ENCODE data around the gene TALDO1. TPM values are rescaled to one million over a fixed set of nuclear protein-coding genes. Genes with fewer than 3 reads are reported as not detected.

Gene TALDO1
- total and polyA plus RNA-seq, 10 of the 15 experiments (the other 5 are each of a cell fraction or from before 2014, with no cell fraction given) = 121 to 302 (median 182) TPM

DNA sequence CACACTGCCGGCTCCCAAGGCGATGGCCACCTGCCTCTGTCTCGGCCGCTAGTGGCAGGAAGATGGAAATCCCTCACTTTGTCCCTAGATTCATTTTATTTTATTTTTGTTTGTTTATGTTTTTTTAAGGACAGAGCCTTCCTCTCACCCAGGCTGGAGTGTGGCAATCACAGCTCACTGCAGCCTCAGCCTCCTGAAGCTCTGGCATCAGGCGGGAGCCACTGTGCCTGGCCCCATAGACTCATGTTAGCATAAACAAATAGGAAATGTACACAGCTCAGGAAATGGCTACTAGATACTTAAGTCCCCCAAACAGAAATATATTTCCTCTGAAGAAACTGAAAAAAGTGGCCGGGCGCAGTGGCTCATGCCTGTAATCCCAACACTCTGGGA is 48.2 kb upstream of the TALDO1 start:
- Histone ChIP-seq H3K79me2 (ENCODE audit: control insufficient read depth, insufficient read depth, low read length) (peaks cover 16% of the 10 kb centered on the region), H3K9ac (ENCODE audit: control insufficient read depth, insufficient read depth, low read length) (no peak overlapping the region), H3K27me3 (replicated peaks in 1 of 2; ENCODE audit: control insufficient read depth in 2 of 2, insufficient read depth in 2 of 2, low read length in 1 of 2) (no peaks in the 10 kb centered on the region), H3K9me3 (replicated peaks; ENCODE audit: control insufficient read depth, insufficient read depth, low read length) (no peaks in the 10 kb centered on the region), H2AFZ (ENCODE audit: control insufficient read depth, low read depth, low read length) (no peak overlapping the region), H3K27ac (ENCODE audit: control insufficient read depth, insufficient read depth) (no peak overlapping the region), H3K4me1 (ENCODE audit: control insufficient read depth, insufficient read depth, low read length) (peaks cover 10% of the 10 kb centered on the region), H3K4me3 (no peak overlapping the region), H4K20me1 (ENCODE audit: control insufficient read depth, insufficient read depth) (no peaks in the 10 kb centered on the region), H3K4me2 (ENCODE audit: control insufficient read depth, insufficient read depth) (no peak overlapping the region), H3K36me3 (ENCODE audit: control insufficient read depth in 2 of 2, insufficient read depth in 2 of 2, low read length in 1 of 2) (peaks cover 0 to 5% of the 10 kb centered on the region in 2 experiments; a peak in 2 of 4 replicates)
- DNase-seq (ENCODE audit: low read depth, low spot score) (no peak), FAIRE-seq (no peak), ATAC-seq (no peak)
- in situ Hi-C loops (cut with MboI) (no loop called here), intact Hi-C loops (cut with micrococcal nuclease; ENCODE audit: unreplicated experiment) (no loop called here)
- WGBS (ENCODE audit: insufficient coverage, insufficient replicate concordance, low lambda C conversion rate, missing lambda C conversion rate) = 97% methylated on average over 7 of the region's 7 CpGs
- ChIA-PET RAD21 (ENCODE audit: unreplicated experiment) (interaction anchor here (8.1 kb wide), 1 partner anchor 21 kb away, joined by 112 read pairs; no protein-coding TSS in a partner anchor), CTCF (no interaction called here), SMC1A (ENCODE audit: uncharacterized antibody, unreplicated experiment) (interaction anchor here (1.3 kb wide), 1 partner anchor 27 kb away, joined by 3 read pairs; no protein-coding TSS in a partner anchor), POLR2A (interaction anchor here (1.1 kb wide), 1 partner anchor 16 kb away, joined by 4 read pairs; no protein-coding TSS in a partner anchor)
- BruUV-seq (replicated peaks) = no TSS peak
- TF ChIP-seq IKZF2 (IDR thresholded peaks at IDR 0.05) (no peak), ZNF687 (IDR thresholded peaks at IDR 0.05) (no peak), GABPA (IDR thresholded peaks at IDR 0.05; ENCODE audit: low read depth) (no peak)

Measured in GM12878 (cell line).